HEK293 (cell line): ENCODE measurements around the gene VOPP1.

Experiments used
- CTCF ChIA-PET: fragments of 350-600 bp; formaldehyde crosslinking; extraction: SDS; loops from one replicate; lab custom pipeline; 2021; ENCODE audit warnings: antibody characterized with exemption; lab: Yijun Ruan, JAX
- POLR2A ChIA-PET: fragments of 300-600 bp; formaldehyde crosslinking; extraction: SDS; loops from one replicate; lab custom pipeline; 2020; ENCODE audit warnings: antibody characterized with exemption, inconsistent platforms; lab: Yijun Ruan, JAX
- H3K27ac ChIP-seq: fragments of 200-500 bp; sonication (Bioruptor generic); 2 replicates; pipeline ENCODE4 v1.5.1; 2014; ENCODE audit warnings: low read depth, low read length, control low read depth, inconsistent platforms; ENCODE audit errors: extremely low read depth
- H3K36me3 ChIP-seq, 2 experiments: fragments of 200-500 bp in 1 of 2; sonication (Bioruptor generic) in 1 of 2; 1 replicate in 1 of 2; 2 replicates in 1 of 2; pipeline ENCODE4 v1.5.1; 2014 to 2017; ENCODE audit warnings: inconsistent platforms in 2 of 2, low read length in 2 of 2; ENCODE audit not compliant: control insufficient read depth in 2 of 2, insufficient read depth in 1 of 2
- H3K4me1 ChIP-seq: fragments of 200-500 bp; sonication (Bioruptor generic); 2 replicates; pipeline ENCODE4 v1.5.1; 2014; ENCODE audit warnings: mild to moderate bottlenecking, low read length, inconsistent platforms; ENCODE audit not compliant: control insufficient read depth, insufficient read depth
- H3K4me3 ChIP-seq: 2 replicates; pipeline ENCODE4 v1.5.1; 2011; ENCODE audit warnings: low read depth, mild to moderate bottlenecking, control low read depth, low read length, moderate library complexity
- H3K9me3 ChIP-seq: fragments of 200-500 bp; sonication (Bioruptor generic); 2 replicates; pipeline ENCODE4 v1.5.1; 2014; ENCODE audit warnings: low read depth, low read length, inconsistent platforms; ENCODE audit not compliant: control insufficient read depth, insufficient read depth
- BCL11A ChIP-seq: fragments of 450-650 bp; formaldehyde crosslinking; IDR thresholded peaks from 2 replicates; pipeline ENCODE4 v1.5.1; 2016; ENCODE audit warnings: low read depth, missing biosample characterization, missing genetic modification characterization
- GFI1B ChIP-seq: fragments of 450-650 bp; formaldehyde crosslinking; IDR thresholded peaks from 2 replicates; pipeline ENCODE4 v1.5.1; 2016; ENCODE audit warnings: missing biosample characterization, missing genetic modification characterization
- KLF16 ChIP-seq: fragments of 450-650 bp; formaldehyde crosslinking; IDR thresholded peaks from 2 replicates; pipeline ENCODE4 v1.5.1; 2017; ENCODE audit warnings: missing biosample characterization, missing genetic modification characterization
- KLF7 ChIP-seq: fragments of 450-650 bp; formaldehyde crosslinking; IDR thresholded peaks from 2 replicates; pipeline ENCODE4 v1.5.1; 2016; ENCODE audit warnings: missing biosample characterization, missing genetic modification characterization, borderline replicate concordance
- MEIS1 ChIP-seq: sonication (generic); formaldehyde crosslinking; IDR thresholded peaks from 2 replicates; pipeline ENCODE4 v1.8.1; 2022; ENCODE audit warnings: missing genetic modification reagents, mild to moderate bottlenecking, borderline replicate concordance
- PRDM2 ChIP-seq: fragments of 450-650 bp; formaldehyde crosslinking; IDR thresholded peaks from 2 replicates; pipeline ENCODE4 v1.5.1; 2016; ENCODE audit warnings: missing biosample characterization, missing genetic modification characterization, borderline replicate concordance
- SALL2 ChIP-seq: fragments of 450-650 bp; formaldehyde crosslinking; IDR thresholded peaks from 2 replicates; pipeline ENCODE4 v1.5.0; 2017; ENCODE audit warnings: missing biosample characterization, mild to moderate bottlenecking, missing genetic modification characterization, borderline replicate concordance
- SCRT2 ChIP-seq: fragments of 450-650 bp; formaldehyde crosslinking; IDR thresholded peaks from 2 replicates; pipeline ENCODE4 v1.5.1; 2016; ENCODE audit warnings: missing biosample characterization, missing genetic modification characterization
- ZBTB1 ChIP-seq: fragments of 450-650 bp; formaldehyde crosslinking; IDR thresholded peaks from 2 replicates; pipeline ENCODE4 v1.5.1; 2016; ENCODE audit warnings: missing biosample characterization, missing genetic modification characterization
- ZBTB11 ChIP-seq: fragments of 450-650 bp; formaldehyde crosslinking; conservative IDR thresholded peaks from 2 replicates; pipeline ENCODE4 v1.5.1; 2016; ENCODE audit warnings: low read depth, missing biosample characterization, missing genetic modification characterization
- ZNF138 ChIP-seq: fragments of 450-650 bp; formaldehyde crosslinking; IDR thresholded peaks from 2 replicates; pipeline ENCODE4 v1.5.1; 2016; ENCODE audit warnings: missing biosample characterization, missing genetic modification characterization, borderline replicate concordance
- ZNF174 ChIP-seq: fragments of 450-650 bp; formaldehyde crosslinking; IDR thresholded peaks from 2 replicates; pipeline ENCODE4 v1.5.0; 2017; ENCODE audit warnings: missing biosample characterization, mild to moderate bottlenecking, missing genetic modification characterization
- ZNF184 ChIP-seq: fragments of 450-650 bp; IDR thresholded peaks from 2 replicates; pipeline ENCODE4 v1.5.1; 2018; ENCODE audit warnings: missing biosample characterization, mild to moderate bottlenecking, missing genetic modification characterization
- ZNF211 ChIP-seq: fragments of 450-650 bp; formaldehyde crosslinking; IDR thresholded peaks from 2 replicates; pipeline ENCODE4 v1.5.1; 2016; ENCODE audit warnings: low read depth, missing biosample characterization, missing genetic modification characterization
- ZNF335 ChIP-seq: fragments of 450-650 bp; formaldehyde crosslinking; conservative IDR thresholded peaks from 2 replicates; pipeline ENCODE4 v1.5.1; 2016; ENCODE audit warnings: missing biosample characterization, missing genetic modification characterization
- ZNF510 ChIP-seq: fragments of 450-650 bp; formaldehyde crosslinking; IDR thresholded peaks from 2 replicates; pipeline ENCODE4 v1.5.1; 2018; ENCODE audit warnings: mild to moderate bottlenecking, missing genetic modification characterization, missing biosample characterization; ENCODE audit not compliant: insufficient replicate concordance
- ZNF514 ChIP-seq: fragments of 450-650 bp; formaldehyde crosslinking; IDR thresholded peaks from 2 replicates; pipeline ENCODE4 v1.5.1; 2016; ENCODE audit warnings: missing biosample characterization, missing genetic modification characterization
- ZNF670 ChIP-seq: fragments of 450-650 bp; formaldehyde crosslinking; IDR thresholded peaks from 2 replicates; pipeline ENCODE4 v1.5.1; 2016; ENCODE audit warnings: missing biosample characterization, missing genetic modification characterization, low read depth
- ZNF768 ChIP-seq: fragments of 450-650 bp; formaldehyde crosslinking; IDR thresholded peaks from 2 replicates; pipeline ENCODE4 v1.5.1; 2018; ENCODE audit warnings: missing biosample characterization, mild to moderate bottlenecking, missing genetic modification characterization
- ZNF777 ChIP-seq: fragments of 450-650 bp; formaldehyde crosslinking; IDR thresholded peaks from 2 replicates; pipeline ENCODE4 v1.5.1; 2017; ENCODE audit warnings: missing biosample characterization, missing genetic modification characterization, borderline replicate concordance
- ZSCAN30 ChIP-seq: fragments of 450-650 bp; IDR thresholded peaks from 2 replicates; pipeline ENCODE4 v1.5.1; 2018; ENCODE audit warnings: missing biosample characterization, mild to moderate bottlenecking, missing genetic modification characterization, moderate library complexity
- ZSCAN4 ChIP-seq: fragments of 450-650 bp; formaldehyde crosslinking; IDR thresholded peaks from 2 replicates; pipeline ENCODE4 v1.5.1; 2017; ENCODE audit warnings: missing biosample characterization, missing genetic modification characterization

The VOPP1 gene

GRCh38 chr7:55593515-55594318, 21.4 kb upstream of the VOPP1 start (continued):
- TF ChIP-seq ZSCAN4 (tag by site-specific recombination) (peak; percentile 92), SALL2 (tag by site-specific recombination) (no peak), PRDM2 (tag by site-specific recombination) (no peak), ZSCAN30 (tag by site-specific recombination) (peak; percentile 36; the same call in 1 of the 2 replicates), BCL11A (no peak), ZBTB11 (no peak)

GRCh38 chr7:55593172-55593514, 20.8 kb upstream of the VOPP1 start:
- no peaks in the 10 kb centered on the region for H3K9me3 ChIP-seq
- POLR2A ChIA-PET = interaction anchor here (0.6 kb wide), 1 partner anchor 512 kb away, joined by 3 read pairs; no protein-coding TSS in a partner anchor
- no peak overlapping the region for H3K27ac ChIP-seq
- TF ChIP-seq ZNF174 = no peak
- H3K36me3 ChIP-seq = no peaks in the 10 kb centered on the region
- H3K4me3 ChIP-seq = no peak overlapping the region
- no peaks in the 10 kb centered on the region for H3K4me1 ChIP-seq
- CTCF ChIA-PET = interaction anchor here (0.5 to 1.5 kb wide), 13 partner anchors 9 to 819 kb away, joined by 3 to 11 read pairs (median 3); no protein-coding TSS in a partner anchor

- H3K9me3 ChIP-seq = no peaks in the 10 kb centered on the region
- H3K4me1 ChIP-seq = no peaks in the 10 kb centered on the region
- H3K27ac ChIP-seq = no peak overlapping the region
- no peaks in the 10 kb centered on the region for H3K36me3 ChIP-seq
- no peak overlapping the region for H3K4me3 ChIP-seq
- ChIA-PET POLR2A (no interaction called here), CTCF (interaction anchor here (0.6 to 1.5 kb wide), 3 partner anchors 35 to 481 kb away, joined by 3 to 5 read pairs (median 5); no protein-coding TSS in a partner anchor)
- no peak for TF ChIP-seq SCRT2 (tag by site-specific recombination)
- TF ChIP-seq ZNF184 (tag by site-specific recombination) = no peak
- TF ChIP-seq ZNF514 (tag by site-specific recombination) = no peak
- no peak for TF ChIP-seq ZNF211 (tag by site-specific recombination)
- no peak for TF ChIP-seq ZNF670 (tag by site-specific recombination)
- TF ChIP-seq KLF7 (tag by site-specific recombination) = no peak
- no peak for TF ChIP-seq ZNF335 (tag by site-specific recombination)
- TF ChIP-seq ZNF138 (tag by site-specific recombination) = no peak
- no peak for TF ChIP-seq ZNF510 (tag by site-specific recombination)
- TF ChIP-seq ZNF768 = no peak
- TF ChIP-seq ZNF777 (tag by site-specific recombination) = no peak
- TF ChIP-seq MEIS1 (CRISPR knock-in tag) = no peak
- TF ChIP-seq KLF16 (tag by site-specific recombination) = no peak
- no peak for TF ChIP-seq ZBTB1 (tag by site-specific recombination)
- no peak for TF ChIP-seq BCL11A
- no peak for TF ChIP-seq ZSCAN30 (tag by site-specific recombination)
- TF ChIP-seq GFI1B (tag by site-specific recombination) = no peak
Observed at GRCh38 chr7:55592492-55592891, 20.2 kb upstream of the VOPP1 start.
